Measurements from ENCODE around the gene C2.
A peak's percentile ranks its signal among the peaks of the same experiment; 100 is the strongest.

Gene C2

DNA sequence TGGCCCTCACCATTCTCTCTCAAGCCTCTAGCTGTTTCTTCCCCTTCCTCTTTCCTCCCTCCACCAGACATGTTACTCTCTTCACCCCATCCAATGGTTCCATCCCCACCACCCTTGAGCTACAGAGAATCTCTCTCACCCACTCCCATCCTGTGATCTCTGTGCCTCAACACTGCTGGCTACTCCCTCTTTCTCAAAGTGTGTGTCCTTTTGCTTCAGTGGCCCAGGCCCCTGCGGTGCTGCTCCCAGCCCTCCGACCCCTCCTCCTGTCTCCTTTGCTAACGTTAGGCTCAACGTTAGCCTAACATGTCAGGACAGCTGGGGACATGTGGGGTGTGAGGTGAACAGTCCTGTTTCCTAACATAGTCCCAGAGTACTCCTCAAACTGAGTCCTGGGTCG, 25.4 kb downstream of the C2 start:
- peaks cover 25% of the 10 kb centered on the region for H3K36me3 ChIP-seq
- TF ChIP-seq, protein P1, sequence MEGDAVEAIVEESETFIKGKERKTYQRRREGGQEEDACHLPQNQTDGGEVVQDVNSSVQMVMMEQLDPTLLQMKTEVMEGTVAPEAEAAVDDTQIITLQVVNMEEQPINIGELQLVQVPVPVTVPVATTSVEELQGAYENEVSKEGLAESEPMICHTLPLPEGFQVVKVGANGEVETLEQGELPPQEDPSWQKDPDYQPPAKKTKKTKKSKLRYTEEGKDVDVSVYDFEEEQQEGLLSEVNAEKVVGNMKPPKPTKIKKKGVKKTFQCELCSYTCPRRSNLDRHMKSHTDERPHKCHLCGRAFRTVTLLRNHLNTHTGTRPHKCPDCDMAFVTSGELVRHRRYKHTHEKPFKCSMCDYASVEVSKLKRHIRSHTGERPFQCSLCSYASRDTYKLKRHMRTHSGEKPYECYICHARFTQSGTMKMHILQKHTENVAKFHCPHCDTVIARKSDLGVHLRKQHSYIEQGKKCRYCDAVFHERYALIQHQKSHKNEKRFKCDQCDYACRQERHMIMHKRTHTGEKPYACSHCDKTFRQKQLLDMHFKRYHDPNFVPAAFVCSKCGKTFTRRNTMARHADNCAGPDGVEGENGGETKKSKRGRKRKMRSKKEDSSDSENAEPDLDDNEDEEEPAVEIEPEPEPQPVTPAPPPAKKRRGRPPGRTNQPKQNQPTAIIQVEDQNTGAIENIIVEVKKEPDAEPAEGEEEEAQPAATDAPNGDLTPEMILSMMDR (IDR thresholded peaks at IDR 0.05; ENCODE audit: low read depth, low read length) = no peak
- no peak for DNase-seq
- no peaks in the 10 kb centered on the region for H3K4me1 ChIP-seq
- H3K9me3 ChIP-seq = no peaks in the 10 kb centered on the region
- H3K4me3 ChIP-seq (ENCODE audit: low read depth, low read length) = no peak overlapping the region
- no peaks in the 10 kb centered on the region for H3K27me3 ChIP-seq

DNA sequence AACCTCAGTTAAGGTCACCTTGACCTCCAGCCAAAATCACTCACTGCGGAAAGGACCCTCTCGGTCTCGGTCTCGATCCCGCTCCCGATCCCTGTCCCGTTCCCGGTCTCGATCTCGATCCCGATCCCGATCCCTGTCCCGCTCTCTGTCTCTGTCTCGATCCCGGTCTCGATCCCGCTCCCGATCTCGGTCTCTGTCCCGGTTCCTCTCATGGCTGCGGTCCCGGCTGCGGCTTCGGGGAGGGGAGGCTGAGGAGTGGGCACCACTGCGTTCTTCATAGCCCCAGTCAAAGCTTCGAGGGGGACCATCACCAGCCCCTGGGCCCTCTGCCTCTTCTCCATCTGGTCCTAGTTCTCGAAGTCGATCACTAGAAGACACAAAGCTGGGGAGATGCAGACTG, 27.0 kb downstream of the C2 start:
- Histone ChIP-seq H3K27me3 (no peaks in the 10 kb centered on the region), H3K4me3 (ENCODE audit: low read depth, low read length) (no peak overlapping the region), H3K36me3 (peaks cover 25% of the 10 kb centered on the region), H3K9me3 (no peaks in the 10 kb centered on the region), H3K4me1 (no peaks in the 10 kb centered on the region)
- DNase-seq = no peak
- TF ChIP-seq, protein P1 (IDR thresholded peaks at IDR 0.05; ENCODE audit: low read depth, low read length) = no peak

DNA sequence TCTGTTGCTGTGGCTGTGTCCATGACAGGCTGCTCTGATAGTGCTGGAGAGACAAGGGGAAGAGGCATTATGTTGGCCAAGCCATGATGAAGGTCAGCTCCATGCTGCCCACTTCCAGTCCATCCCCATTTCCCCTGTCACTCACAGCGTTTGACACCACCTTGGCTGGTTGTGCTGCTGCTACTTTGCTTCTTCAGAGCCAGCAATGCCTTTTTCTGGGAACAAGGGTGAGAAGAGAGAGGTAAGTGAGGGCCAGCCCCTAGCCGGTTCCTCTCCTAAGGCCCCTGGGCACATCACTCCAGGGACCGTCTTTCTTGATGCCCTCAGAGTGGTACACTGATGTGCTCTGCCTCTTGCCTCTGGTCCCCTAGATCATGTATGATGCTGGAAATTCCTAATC, 29.3 kb downstream of the C2 start:
- Histone ChIP-seq H3K36me3 (peaks cover 33% of the 10 kb centered on the region), H3K9me3 (no peaks in the 10 kb centered on the region), H3K27me3 (no peaks in the 10 kb centered on the region)

DNA sequence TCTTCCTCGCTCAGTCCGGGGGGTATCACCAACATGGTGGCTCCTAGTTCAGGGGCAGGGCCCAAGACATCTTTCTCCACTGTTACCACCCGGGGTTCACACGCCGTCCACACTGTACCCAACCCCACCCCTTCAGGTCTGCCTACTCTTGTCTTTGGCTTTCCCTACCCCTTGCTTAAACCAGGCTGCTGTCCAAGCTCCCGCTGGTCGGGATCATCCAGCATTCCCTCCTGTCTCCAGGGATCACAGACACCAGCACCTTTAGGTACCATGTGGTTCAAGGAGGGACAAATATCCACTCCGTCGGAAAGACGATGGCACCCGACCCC, 30.9 kb downstream of the C2 start:
- DNase-seq = no peak
- no peaks in the 10 kb centered on the region for H3K9me3 ChIP-seq
- H3K27me3 ChIP-seq = no peaks in the 10 kb centered on the region
- H3K4me3 ChIP-seq (ENCODE audit: low read depth, low read length) = peak overlapping the region; percentile 100
- TF ChIP-seq, protein P1 (IDR thresholded peaks at IDR 0.05; ENCODE audit: low read depth, low read length) = no peak
- no peaks in the 10 kb centered on the region for H3K4me1 ChIP-seq
- H3K36me3 ChIP-seq = peaks cover 29% of the 10 kb centered on the region

More for the DNA sequence above, 29.3 kb downstream of the C2 start:
- no peak overlapping the region for H3K4me3 ChIP-seq (ENCODE audit: low read depth, low read length)
- DNase-seq = no peak
- TF ChIP-seq, protein P1 (IDR thresholded peaks at IDR 0.05; ENCODE audit: low read depth, low read length) = no peak
- H3K4me1 ChIP-seq = no peaks in the 10 kb centered on the region

DNA sequence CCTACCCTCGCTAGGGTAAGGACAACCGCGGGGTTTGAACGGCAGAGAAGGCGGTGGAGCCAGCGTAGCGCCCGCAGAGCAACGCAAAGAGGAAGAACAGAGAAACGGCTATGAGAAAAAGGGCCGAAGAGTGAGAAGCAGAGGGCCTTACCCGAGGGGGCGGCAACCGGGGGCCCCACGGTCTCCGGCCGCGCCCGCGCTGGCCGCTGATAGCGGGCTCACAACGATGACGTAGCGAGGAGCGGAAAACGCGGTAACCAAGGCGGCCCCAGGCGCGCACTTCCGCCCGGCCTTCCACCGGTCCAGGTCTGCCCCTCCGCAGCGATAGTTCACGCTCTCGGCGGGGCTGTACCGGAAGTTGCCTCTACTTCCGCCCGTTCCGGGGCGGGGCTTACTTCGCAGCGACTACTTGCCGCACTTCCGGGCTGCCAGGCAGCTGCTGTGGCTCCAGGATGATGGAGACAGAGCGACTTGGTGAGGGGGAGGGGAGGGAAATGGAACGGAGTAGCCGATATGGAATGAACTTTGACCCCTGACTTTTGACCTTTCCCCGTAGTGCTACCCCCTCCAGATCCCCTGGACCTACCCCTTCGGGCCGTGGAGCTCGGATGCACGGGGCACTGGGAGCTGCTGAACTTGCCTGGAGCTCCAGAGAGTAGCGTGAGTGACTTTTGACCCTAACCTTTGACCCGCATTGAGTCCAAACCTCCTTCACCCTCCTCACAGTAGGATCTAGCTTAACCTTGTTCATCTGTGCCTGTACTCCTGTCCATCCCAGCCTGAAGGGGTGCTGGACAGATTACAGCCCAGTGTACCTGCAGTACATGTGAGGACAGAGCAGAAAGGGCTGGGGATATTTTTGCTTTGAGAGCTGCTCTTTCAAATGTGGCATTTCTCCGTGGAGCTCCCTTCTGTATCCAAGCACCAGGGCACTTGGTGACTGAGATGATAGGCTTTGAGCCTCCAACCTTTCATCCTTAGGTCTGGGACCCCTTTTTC, 31.5 kb downstream of the C2 start, which contains the start of the genes NELFE and SKIC2:
Gene NELFE, minus strand, starts transcription at position 231 of the 999 bp plus-strand sequence. CDS start 525 bp downstream, outside the sequence.
Gene SKIC2, plus strand, starts transcription at position 435 of the 999 bp plus-strand sequence. Its CDS starts 18 bp downstream, at position 453.
- H3K9me3 ChIP-seq = no peaks in the 10 kb centered on the region
- H3K27me3 ChIP-seq = no peaks in the 10 kb centered on the region
- H3K36me3 ChIP-seq = peaks cover 31% of the 10 kb centered on the region
- DNase-seq = peak; percentile 99
- no peaks in the 10 kb centered on the region for H3K4me1 ChIP-seq
- peak within 1 kb of the TSS; percentile 100 for H3K4me3 ChIP-seq (ENCODE audit: low read depth, low read length)
- TF ChIP-seq, protein P1 (IDR thresholded peaks at IDR 0.05; ENCODE audit: low read depth, low read length) = no peak

DNA sequence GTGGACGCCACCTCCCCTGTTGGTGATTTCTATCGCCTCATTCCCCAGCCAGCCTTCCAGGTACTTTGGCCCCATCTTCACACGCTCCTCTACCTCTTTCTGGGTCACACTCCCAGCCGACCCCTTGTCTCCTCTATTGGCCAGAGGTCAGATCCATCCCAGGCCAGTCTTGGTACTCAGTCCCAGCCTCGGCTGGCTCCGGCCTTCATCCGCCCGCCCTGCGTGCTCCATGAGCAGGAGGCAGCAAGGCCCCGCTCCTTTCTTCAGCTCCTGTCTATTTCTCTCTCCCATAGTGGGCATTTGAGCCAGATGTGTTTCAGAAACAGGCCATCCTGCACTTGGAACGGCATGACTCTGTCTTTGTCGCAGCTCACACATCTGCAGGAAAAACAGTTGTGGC, 34.1 kb downstream of the C2 start:
- H3K9me3 ChIP-seq = no peaks in the 10 kb centered on the region
- H3K4me3 ChIP-seq (ENCODE audit: low read depth, low read length) = no peak overlapping the region
- TF ChIP-seq, protein P1 (IDR thresholded peaks at IDR 0.05; ENCODE audit: low read depth, low read length) = no peak
- DNase-seq = no peak
- no peaks in the 10 kb centered on the region for H3K27me3 ChIP-seq
- no peaks in the 10 kb centered on the region for H3K4me1 ChIP-seq
- peaks cover 31% of the 10 kb centered on the region for H3K36me3 ChIP-seq
